ES-I3 (cell line): ENCODE results near the gene TRIM32.

Experiments
- H3K36me3 ChIP-seq: 2 replicates; pipeline ENCODE4 v1.6.1; 2013; ENCODE audit warnings: mild to moderate bottlenecking, low read length, control low read depth, moderate library complexity; ENCODE audit not compliant: insufficient read depth
- H3K4me1 ChIP-seq: 2 replicates; pipeline ENCODE4 v1.6.1; 2013; ENCODE audit warnings: mild to moderate bottlenecking, control low read depth, low read length; ENCODE audit not compliant: insufficient read depth
- H3K9ac ChIP-seq: 2 replicates; pipeline ENCODE4 v1.6.1; 2013; ENCODE audit warnings: low read depth, mild to moderate bottlenecking, low read length, moderate library complexity
- H3K9me3 ChIP-seq: 2 replicates; pipeline ENCODE4 v1.6.1; 2013; ENCODE audit warnings: mild to moderate bottlenecking, low read length, moderate library complexity; ENCODE audit not compliant: control insufficient read depth, insufficient read depth

Gene TRIM32

DNA sequence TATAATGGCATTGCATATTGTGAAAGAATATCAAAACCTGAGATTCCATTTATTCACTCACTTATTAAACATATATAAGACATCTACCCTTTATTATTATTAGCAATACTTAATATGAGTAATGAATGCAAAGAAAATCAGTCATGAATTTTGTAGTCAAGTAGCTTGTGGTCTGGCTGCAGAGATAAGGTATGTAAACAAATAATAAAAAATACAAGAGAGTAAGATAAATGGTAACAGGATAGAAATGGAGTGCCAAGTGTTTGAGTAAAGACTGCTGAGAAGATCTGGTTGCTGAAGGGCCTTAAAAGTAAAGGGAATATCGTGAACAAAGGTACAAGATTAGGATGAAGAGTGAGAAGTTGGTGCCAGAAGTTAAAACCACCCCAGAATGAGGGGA is 18.4 kb downstream of the TRIM32 start:
- Histone ChIP-seq H3K9ac (no peak overlapping the region), H3K4me1 (no peaks in the 10 kb centered on the region), H3K9me3 (no peaks in the 10 kb centered on the region), H3K36me3 (no peaks in the 10 kb centered on the region)

DNA sequence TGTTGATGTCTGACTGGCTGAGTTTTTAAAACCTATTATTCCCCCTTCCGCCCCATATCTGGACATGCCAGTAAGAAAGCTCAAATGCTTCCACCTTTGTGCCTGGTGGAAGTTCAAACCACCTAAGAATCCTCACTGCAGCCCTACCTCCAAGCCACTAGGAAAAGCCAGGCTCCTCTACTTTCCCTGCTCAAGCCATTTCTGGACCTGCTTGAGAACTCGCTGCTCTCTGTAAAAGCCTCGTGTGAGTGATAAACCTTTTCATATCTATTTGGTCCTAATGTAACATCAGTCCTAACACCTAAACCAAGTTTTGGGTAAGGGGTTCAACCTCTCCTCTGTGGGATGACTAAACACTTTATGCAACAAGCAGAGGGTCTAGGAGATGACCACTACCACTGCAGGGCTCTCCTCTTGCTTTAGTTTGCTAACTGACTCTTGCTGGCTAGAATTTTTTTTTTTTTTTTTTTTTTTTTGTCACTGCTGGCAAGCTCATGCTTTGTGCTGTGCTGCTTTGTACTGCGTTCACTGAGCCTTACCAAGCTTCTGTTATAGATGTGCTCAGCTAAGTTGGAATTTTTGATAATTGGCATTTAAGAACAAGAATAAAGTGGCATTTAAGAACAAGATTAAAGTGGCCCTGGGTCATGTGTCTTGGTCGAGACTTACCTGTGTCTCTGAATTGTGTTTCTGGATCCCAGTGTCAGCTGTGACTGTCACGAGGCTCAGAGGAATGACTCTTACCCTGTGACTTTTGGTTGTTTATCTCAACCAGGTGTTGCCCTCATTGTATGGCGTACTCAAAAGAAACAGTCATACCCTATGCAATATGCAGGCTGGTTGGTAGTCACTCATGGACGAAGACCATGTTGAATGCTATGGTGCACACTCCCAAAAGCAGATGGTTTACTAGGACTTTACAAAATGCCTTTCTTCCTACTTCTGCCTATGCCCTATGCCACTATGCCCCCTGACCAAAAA is 19.5 kb downstream of the TRIM32 start:
- Histone ChIP-seq H3K4me1 (no peaks in the 10 kb centered on the region), H3K9me3 (no peaks in the 10 kb centered on the region), H3K9ac (no peak overlapping the region), H3K36me3 (no peaks in the 10 kb centered on the region)

DNA sequence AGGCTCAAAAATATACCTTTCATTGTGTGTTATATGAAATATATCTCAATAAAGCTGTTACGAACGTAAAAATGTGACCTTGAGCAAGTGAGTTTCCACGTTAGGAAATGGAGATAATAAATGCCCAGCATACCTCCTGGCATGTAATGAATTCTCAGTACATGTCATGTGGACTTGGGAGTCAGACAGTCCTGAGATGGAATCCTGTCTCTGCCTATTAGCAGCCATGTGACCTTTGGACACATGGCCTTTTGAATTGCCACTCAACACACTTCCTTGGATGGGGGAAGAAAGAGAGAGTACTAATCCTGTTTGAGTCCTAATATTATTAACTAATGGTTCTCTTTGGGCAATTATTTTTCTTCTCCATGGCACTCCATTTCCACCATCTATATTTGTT is 25.7 kb downstream of the TRIM32 start:
- no peaks in the 10 kb centered on the region for H3K9me3 ChIP-seq
- H3K4me1 ChIP-seq = peaks cover 6% of the 10 kb centered on the region; the same call in 1 of the 2 replicates
- no peaks in the 10 kb centered on the region for H3K36me3 ChIP-seq
- H3K9ac ChIP-seq = no peak overlapping the region

DNA sequence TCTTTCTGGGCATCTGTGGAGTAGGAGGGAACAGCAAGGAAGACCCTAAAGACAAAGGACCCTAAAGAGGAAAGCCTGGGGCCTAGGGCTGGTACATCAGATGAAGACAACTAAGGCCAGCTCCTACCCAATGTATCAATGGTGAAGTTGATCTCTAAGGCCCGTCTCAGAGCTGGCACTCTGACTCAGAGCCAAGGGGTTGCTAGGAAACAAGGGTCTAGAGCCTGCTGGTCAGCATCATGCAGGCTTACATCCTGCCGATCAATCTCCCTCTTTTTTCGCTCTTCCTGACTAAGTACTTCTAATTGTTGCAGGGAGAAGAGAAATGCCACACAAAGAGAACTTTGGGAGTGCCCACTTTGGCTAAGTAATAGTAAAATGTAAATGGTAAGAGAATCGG is 26.2 kb downstream of the TRIM32 start:
- Histone ChIP-seq H3K4me1 (peaks cover 6% of the 10 kb centered on the region; the same call in 1 of the 2 replicates), H3K9ac (no peak overlapping the region), H3K9me3 (no peaks in the 10 kb centered on the region), H3K36me3 (no peaks in the 10 kb centered on the region)

DNA sequence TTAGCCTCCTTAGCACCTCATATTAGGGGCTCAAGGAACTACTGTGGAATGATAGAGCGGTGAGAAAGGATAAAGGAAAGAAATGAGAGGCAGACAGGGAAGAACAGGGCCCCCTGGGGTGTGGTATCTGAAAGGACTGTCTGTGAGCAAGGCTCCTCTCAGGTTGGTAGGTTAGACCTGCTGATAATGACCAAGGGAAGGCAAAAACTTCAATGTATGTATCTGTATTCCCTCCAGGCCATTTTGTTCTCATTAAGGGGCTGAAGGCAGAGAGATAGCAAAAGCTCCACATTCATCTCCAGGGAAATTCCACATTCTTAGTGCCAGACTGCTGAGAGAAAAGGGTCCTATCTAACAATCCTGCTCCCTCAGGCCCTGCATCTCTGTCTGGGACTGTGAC is 28.6 kb downstream of the TRIM32 start:
- Histone ChIP-seq H3K4me1 (peaks cover 12% of the 10 kb centered on the region), H3K9ac (no peak overlapping the region), H3K36me3 (no peaks in the 10 kb centered on the region), H3K9me3 (no peaks in the 10 kb centered on the region)

DNA sequence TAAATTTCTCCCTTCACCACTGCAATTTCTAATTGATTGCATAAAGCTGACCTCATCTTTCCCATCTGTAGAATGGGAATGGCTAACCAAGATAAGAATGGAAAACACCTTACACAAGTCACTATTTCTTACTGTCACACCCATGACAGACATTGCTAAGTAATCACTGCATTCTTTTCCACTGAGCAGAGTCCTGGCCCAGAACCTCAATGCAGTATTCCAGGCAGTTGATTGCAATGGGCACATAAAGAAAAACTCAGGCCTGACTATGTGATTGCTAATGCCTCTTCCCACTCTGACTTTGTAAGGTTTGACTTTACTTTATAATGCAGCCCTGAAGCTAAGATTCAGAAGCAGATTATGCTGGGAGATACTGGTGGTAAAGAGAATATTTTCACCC is 29.3 kb downstream of the TRIM32 start:
- H3K9ac ChIP-seq = no peak overlapping the region
- H3K9me3 ChIP-seq = no peaks in the 10 kb centered on the region
- no peaks in the 10 kb centered on the region for H3K36me3 ChIP-seq
- peaks cover 12% of the 10 kb centered on the region for H3K4me1 ChIP-seq

DNA sequence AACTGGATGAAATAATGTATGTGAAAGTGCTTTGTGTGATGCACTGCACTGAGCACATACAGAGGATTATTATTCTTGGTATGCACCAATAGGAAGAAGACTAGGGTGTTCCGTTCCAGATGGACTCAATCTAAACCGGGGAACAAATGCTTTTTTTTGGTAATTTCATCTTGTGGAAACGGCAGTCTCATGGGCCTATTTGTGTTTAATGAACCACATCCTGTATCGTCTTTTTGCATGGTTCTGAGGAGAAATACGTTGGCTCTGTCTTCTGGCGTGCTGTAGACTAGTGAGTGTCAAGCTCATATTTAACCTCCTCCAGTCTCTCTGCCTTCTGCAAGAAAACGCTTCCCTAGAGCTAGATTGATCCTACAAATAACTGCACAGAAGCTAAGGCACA is 30.0 kb downstream of the TRIM32 start:
- H3K9ac ChIP-seq = no peak overlapping the region
- no peaks in the 10 kb centered on the region for H3K36me3 ChIP-seq
- H3K9me3 ChIP-seq = no peaks in the 10 kb centered on the region
- H3K4me1 ChIP-seq = peaks cover 12% of the 10 kb centered on the region

DNA sequence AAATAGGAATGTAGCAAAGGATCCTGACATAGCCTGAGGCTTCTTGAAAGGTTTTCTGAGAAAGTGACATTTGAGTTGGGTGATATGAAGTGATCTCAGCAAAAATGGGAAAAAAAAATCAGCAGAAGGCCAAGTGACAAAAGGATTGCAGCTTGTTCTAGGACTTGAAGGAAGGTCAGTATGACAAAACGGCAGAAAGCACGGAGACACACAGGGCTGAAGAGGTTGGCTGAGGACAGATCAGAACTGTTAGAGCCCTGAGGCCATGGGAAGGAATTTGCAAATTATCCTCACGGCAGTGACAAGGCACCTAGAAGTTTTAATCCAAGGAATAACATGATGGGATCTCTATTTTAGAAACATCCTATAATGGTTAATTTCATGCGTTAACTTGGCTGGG is 31.0 kb downstream of the TRIM32 start:
- no peaks in the 10 kb centered on the region for H3K36me3 ChIP-seq
- peaks cover 12% of the 10 kb centered on the region for H3K4me1 ChIP-seq
- no peak overlapping the region for H3K9ac ChIP-seq
- no peaks in the 10 kb centered on the region for H3K9me3 ChIP-seq

DNA sequence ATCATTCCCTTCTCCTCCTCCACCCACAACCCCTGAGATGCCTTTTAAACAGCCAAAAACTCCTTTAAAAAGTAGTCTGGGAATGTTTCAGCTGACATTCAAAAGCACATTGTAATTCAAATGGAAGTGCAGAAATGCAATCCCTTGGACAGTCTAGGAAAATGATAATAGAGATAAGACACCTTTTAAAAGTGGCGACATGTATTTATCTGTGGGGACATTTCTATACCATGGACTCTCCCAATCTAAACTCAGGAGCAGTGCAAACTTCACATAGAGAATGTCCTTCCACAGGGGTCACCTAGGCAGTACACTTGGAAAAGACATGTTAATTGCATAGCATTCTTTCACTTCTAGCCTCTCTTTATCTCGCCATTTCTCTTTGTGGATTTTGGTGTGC is 33.0 kb downstream of the TRIM32 start:
- Histone ChIP-seq H3K9me3 (no peaks in the 10 kb centered on the region), H3K9ac (no peak overlapping the region), H3K36me3 (no peaks in the 10 kb centered on the region), H3K4me1 (peaks cover 12% of the 10 kb centered on the region)

DNA sequence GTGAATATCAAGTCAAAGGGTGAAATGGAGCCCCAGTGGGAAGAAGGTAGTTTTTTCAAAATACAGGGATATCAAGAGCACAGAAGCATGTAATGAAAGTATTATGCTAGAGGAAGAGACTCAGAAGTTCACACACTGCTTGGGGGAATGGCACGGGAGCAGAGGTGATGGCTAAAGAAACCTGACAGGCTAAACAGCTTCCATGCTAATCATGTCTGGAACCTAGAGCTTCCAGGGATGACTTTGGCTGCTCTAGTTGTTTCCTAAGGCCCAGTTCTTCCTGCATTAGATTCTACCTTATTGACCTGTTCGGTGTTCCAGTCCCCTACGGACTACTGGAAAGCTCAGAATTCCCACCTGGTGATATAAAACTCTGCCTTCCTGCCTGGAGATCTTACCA is 34.3 kb downstream of the TRIM32 start:
- Histone ChIP-seq H3K9me3 (no peaks in the 10 kb centered on the region), H3K36me3 (no peaks in the 10 kb centered on the region), H3K4me1 (peaks cover 8% of the 10 kb centered on the region), H3K9ac (no peak overlapping the region)

DNA sequence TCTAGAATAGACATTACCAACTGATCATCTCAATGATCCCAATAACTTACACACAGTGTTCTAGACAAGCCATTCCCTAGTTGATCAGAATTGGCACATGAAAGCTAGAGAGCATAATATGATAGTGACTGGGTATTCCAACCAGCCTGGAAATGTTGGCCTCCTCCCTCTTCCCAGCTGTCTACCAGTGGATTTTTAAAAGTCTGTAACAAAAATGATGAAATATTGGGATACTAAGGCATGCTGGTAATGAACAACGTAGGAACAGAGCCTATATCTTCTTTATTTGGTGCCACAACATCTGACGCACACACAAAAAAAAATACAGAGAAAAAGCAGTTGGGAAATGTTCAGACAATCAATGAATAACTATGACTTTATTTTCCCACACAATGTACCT is 34.8 kb downstream of the TRIM32 start:
- no peak overlapping the region for H3K9ac ChIP-seq
- no peaks in the 10 kb centered on the region for H3K9me3 ChIP-seq
- no peaks in the 10 kb centered on the region for H3K36me3 ChIP-seq

DNA sequence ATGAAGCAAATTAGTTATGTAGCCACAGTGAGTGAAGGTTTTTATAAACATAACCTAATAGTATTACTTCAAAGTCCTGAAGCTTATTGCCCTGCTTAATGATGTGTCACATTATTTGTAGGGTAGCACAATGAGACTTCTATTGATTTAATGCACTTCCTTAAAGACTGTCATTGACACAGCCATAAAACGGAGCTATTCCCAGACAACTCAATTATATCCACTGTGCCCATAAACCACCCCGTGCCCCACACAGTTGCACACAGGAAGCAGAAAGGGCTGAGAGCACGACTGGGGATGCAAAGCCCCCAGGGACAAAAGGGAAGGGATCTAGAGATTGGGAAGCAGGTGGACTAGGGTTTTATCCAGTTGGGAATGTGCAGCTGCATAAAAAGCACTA is 37.0 kb downstream of the TRIM32 start:
- Histone ChIP-seq H3K36me3 (no peaks in the 10 kb centered on the region), H3K9ac (no peak overlapping the region), H3K9me3 (no peaks in the 10 kb centered on the region), H3K4me1 (peaks cover 15% of the 10 kb centered on the region; the same call in 1 of the 2 replicates)

More for the DNA sequence above, 34.8 kb downstream of the TRIM32 start:
- H3K4me1 ChIP-seq = peaks cover 13% of the 10 kb centered on the region

DNA sequence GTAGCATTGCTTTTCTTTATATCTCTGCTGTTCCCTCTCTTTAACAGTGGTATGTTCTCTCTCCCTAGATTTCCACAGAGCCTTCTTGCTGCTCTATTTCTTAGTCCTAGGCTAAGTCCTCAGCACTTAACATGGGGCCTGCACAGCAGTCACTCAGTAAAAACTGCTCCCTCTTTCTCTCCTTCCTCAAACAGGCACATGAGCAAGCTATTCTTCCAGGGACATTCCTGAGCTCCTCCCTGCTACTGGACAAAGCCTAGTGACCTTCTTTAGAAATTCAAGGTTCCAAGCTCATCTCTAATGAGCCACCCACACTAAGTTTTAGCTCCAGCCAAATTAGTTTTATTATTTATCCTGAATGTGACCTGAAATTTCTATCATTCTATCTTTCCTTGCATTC is 39.5 kb downstream of the TRIM32 start:
- H3K9ac ChIP-seq = no peak overlapping the region
- 0 out of 2 replicates have a peak, but pooled peaks cover 8% of the 10 kb centered on the region for H3K4me1 ChIP-seq
- no peaks in the 10 kb centered on the region for H3K36me3 ChIP-seq
- H3K9me3 ChIP-seq = no peaks in the 10 kb centered on the region

DNA sequence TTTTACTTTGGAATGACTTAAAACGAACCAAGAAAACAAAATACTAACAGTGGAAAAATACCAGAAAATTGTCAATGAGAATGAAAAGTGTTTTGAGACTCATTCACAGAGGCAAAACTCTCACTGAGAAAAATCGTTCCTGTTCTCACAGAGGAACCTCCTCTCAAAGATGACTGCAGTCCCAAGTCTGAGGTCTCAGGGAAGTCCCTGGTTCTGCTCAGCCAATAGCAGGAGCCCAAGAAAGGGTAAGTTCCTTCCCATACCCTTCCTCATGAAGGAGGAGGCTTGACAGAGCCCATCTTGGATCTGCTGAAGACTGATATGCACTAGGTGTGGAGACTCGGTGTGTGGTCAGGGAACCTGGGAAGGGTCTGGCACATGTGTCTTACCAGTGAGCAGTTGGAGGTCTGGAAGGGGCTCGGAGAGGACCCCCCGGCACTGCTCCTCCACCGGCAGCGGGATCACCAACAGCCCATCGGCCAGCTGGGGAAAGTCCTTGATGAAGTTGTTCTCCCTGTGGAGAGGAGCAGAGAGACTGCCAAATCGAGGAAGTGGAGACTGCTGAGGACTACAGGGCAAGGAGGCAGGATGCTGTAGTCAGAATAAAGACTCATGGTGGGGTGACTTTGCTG is 46.0 kb downstream of the TRIM32 start:
- no peaks in the 10 kb centered on the region; the same call in 1 of the 2 replicates for H3K4me1 ChIP-seq
- H3K9me3 ChIP-seq = no peaks in the 10 kb centered on the region
- H3K36me3 ChIP-seq = no peaks in the 10 kb centered on the region
- no peak overlapping the region for H3K9ac ChIP-seq
